Measurements from ENCODE around the gene NMRK1. TPM values are rescaled to one million over a fixed set of nuclear protein-coding genes. Genes with fewer than 3 reads are reported as not detected.

Gene NMRK1
- total and polyA plus RNA-seq, 9 donors: 14.6 to 40.0 (median 23.8) TPM

GRCh38 chr9:75065510-75065909, 22.4 kb downstream of the NMRK1 start:
- Histone ChIP-seq H3K27me3 (no peaks in the 10 kb centered on the region), H3K4me1 (ENCODE audit: insufficient read depth) (no peaks in the 10 kb centered on the region), H3K27ac (no peak overlapping the region), H3K36me3 (no peaks in the 10 kb centered on the region), H3K9me3 (no peaks in the 10 kb centered on the region), H3K4me3 (no peak overlapping the region)
- 41 to 62% (median 54%) methylated on average over 2 of the region's 2 CpGs for WGBS, 3 donors
- TF ChIP-seq POLR2A (IDR thresholded peaks at IDR 0.05) (no peak), EP300 (IDR thresholded peaks at IDR 0.05) (no peak), CTCF (IDR thresholded peaks at IDR 0.05) (no peak)
- intact Hi-C loops (cut with DNase I): loop anchor here in 2 of 4 donors (10.0 kb wide), 2 partner anchors 59 to 291 kb away; no protein-coding TSS in a partner anchor
- no peak for DNase-seq

- Histone ChIP-seq H3K4me3 (no peak overlapping the region), H3K9me3 (no peaks in the 10 kb centered on the region), H3K27ac (no peak overlapping the region), H3K4me1 (ENCODE audit: insufficient read depth) (no peaks in the 10 kb centered on the region), H3K36me3 (no peaks in the 10 kb centered on the region), H3K27me3 (no peaks in the 10 kb centered on the region)
- intact Hi-C loops (cut with DNase I): loop anchor here in 2 of 4 donors (10.0 kb wide), 2 partner anchors 60 to 290 kb away; no protein-coding TSS in a partner anchor
- TF ChIP-seq EP300 (IDR thresholded peaks at IDR 0.05): no peak
- no peak for TF ChIP-seq CTCF (IDR thresholded peaks at IDR 0.05)
- TF ChIP-seq POLR2A (IDR thresholded peaks at IDR 0.05): no peak
- no peak for DNase-seq
- 73 to 80% (median 75%) methylated on average over 2 of the region's 2 CpGs for WGBS, 3 donors
Observed at GRCh38 chr9:75064307-75065025, 23.5 kb downstream of the NMRK1 start.

- Histone ChIP-seq H3K9me3 (no peaks in the 10 kb centered on the region), H3K36me3 (no peaks in the 10 kb centered on the region), H3K27ac (no peak overlapping the region), H3K4me3 (no peak overlapping the region), H3K4me1 (ENCODE audit: insufficient read depth) (no peaks in the 10 kb centered on the region), H3K27me3 (no peaks in the 10 kb centered on the region)
- no peak for DNase-seq
- 67 to 86% (median 84%) methylated on average over 1 of the region's 1 CpG for WGBS, 3 donors
- intact Hi-C loops (cut with DNase I): loop anchor here in 2 of 4 donors (10.0 kb wide), 2 partner anchors 61 to 289 kb away; no protein-coding TSS in a partner anchor
- TF ChIP-seq CTCF (IDR thresholded peaks at IDR 0.05) (no peak), POLR2A (IDR thresholded peaks at IDR 0.05) (no peak), EP300 (IDR thresholded peaks at IDR 0.05) (no peak)
Observed at GRCh38 chr9:75063556-75064305, 24.2 kb downstream of the NMRK1 start.

- Histone ChIP-seq H3K27ac (no peak overlapping the region), H3K9me3 (no peaks in the 10 kb centered on the region), H3K27me3 (no peaks in the 10 kb centered on the region), H3K36me3 (no peaks in the 10 kb centered on the region), H3K4me1 (ENCODE audit: insufficient read depth) (no peaks in the 10 kb centered on the region), H3K4me3 (no peak overlapping the region)
- 95 to 99% (median 98%) methylated on average over 2 of the region's 2 CpGs for WGBS, 3 donors
- no peak for DNase-seq
- no peak for TF ChIP-seq EP300 (IDR thresholded peaks at IDR 0.05)
- no peak for TF ChIP-seq CTCF (IDR thresholded peaks at IDR 0.05)
- TF ChIP-seq POLR2A (IDR thresholded peaks at IDR 0.05): no peak
- intact Hi-C loops (cut with DNase I): loop anchor here in 2 of 4 donors (10.0 kb wide), 2 partner anchors 64 to 286 kb away; no protein-coding TSS in a partner anchor
Observed at GRCh38 chr9:75061169-75061568, 26.8 kb downstream of the NMRK1 start.
